Naive B cell (primary cell): ENCODE measurements around the gene BNIP5. TPM values are rescaled to one million over a fixed set of nuclear protein-coding genes. Genes with fewer than 3 reads are reported as not detected.

Experiments
- ATAC-seq, 2 donors: fragments of 150-1000 bp; cut with Tn5 transposase; 2 replicates each; pipeline ENCODE4 v1.10.0; 2021; ENCODE audit warnings: low read depth in 2 of 2, mild to moderate bottlenecking in 2 of 2, moderate library complexity in 2 of 2
- DNase-seq: peaks from one replicate; pipeline ENCODE4 v3.0.0; 2022
- H3K27ac Mint-ChIP-seq, 6 donors: one replicate each; pipeline ENCODE4 v1.8.0; 2020 to 2022; ENCODE audit warnings: mild to moderate bottlenecking in 6 of 6, mixed read lengths in 6 of 6, moderate library complexity in 5 of 6, inconsistent platforms in 2 of 6
- H3K27me3 Mint-ChIP-seq, 3 donors: one replicate each; pipeline ENCODE4 v1.8.0; 2021 to 2022; ENCODE audit warnings: mixed read lengths in 3 of 3, mild to moderate bottlenecking in 1 of 3
- H3K36me3 Mint-ChIP-seq, 2 donors: one replicate each; pipeline ENCODE4 v1.8.0; 2020 to 2022; ENCODE audit warnings: mixed read lengths in 2 of 2, inconsistent platforms in 1 of 2, mild to moderate bottlenecking in 1 of 2
- H3K4me1 Mint-ChIP-seq, 3 donors: one replicate each; pipeline ENCODE4 v1.8.0; 2020 to 2022; ENCODE audit warnings: mixed read lengths in 3 of 3, inconsistent platforms in 1 of 3, mild to moderate bottlenecking in 1 of 3, moderate library complexity in 1 of 3
- H3K4me3 Mint-ChIP-seq, 8 donors: one replicate each; pipeline ENCODE4 v1.8.0; 2020 to 2022; ENCODE audit warnings: mild to moderate bottlenecking in 8 of 8, mixed read lengths in 8 of 8, moderate library complexity in 8 of 8, inconsistent platforms in 2 of 8
- H3K9me3 Mint-ChIP-seq, 7 donors: one replicate each; pipeline ENCODE4 v1.8.0; 2020 to 2022; ENCODE audit warnings: mixed read lengths in 7 of 7, mild to moderate bottlenecking in 5 of 7, inconsistent platforms in 2 of 7, moderate library complexity in 1 of 7
- polyA plus RNA-seq, 6 donors: library from polyadenylated mRNA; unstranded; fragments of 300-500 nt; fragmentation: Illumina TruSeq; gene quantifications; one replicate each; pipeline ENCODE4 v1.2.3, GENCODE V29; 2021; ENCODE audit warnings: low read depth in 6 of 6

The BNIP5 gene
- polyA plus RNA-seq, 6 donors from 2014 or later: not detected

- Mint-ChIP-seq H3K27ac (peak overlapping the region in 2 of 6 donors; percentile 51 to 95), H3K36me3 (no peaks in the 10 kb centered on the region), H3K9me3 (no peaks in the 10 kb centered on the region), H3K4me1 (peaks cover 17 to 48% (median 33%) of the 10 kb centered on the region in 3 donors), H3K4me3 (no peak overlapping the region), H3K27me3 (peaks cover 17 to 29% (median 17%) of the 10 kb centered on the region in 3 donors)
- no peak for ATAC-seq
- no peak for DNase-seq
Observed at GRCh38 chr6:36334832-36335459, 1.7 kb downstream of the BNIP5 start.

- peaks cover 17 to 29% (median 17%) of the 10 kb centered on the region in 3 donors for H3K27me3 Mint-ChIP-seq
- H3K9me3 Mint-ChIP-seq: no peaks in the 10 kb centered on the region
- H3K27ac Mint-ChIP-seq: peak overlapping the region in 3 of 6 donors; percentile 51 to 95 (median 51)
- H3K4me3 Mint-ChIP-seq: peak overlapping the region in 1 of 8 donors; percentile 58
- no peaks in the 10 kb centered on the region for H3K36me3 Mint-ChIP-seq
- ATAC-seq: no peak
- peaks cover 17 to 40% (median 33%) of the 10 kb centered on the region in 3 donors for H3K4me1 Mint-ChIP-seq
- no peak for DNase-seq
Observed at GRCh38 chr6:36333931-36334725, 2.6 kb downstream of the BNIP5 start.

- Mint-ChIP-seq H3K9me3 (no peaks in the 10 kb centered on the region), H3K36me3 (no peaks in the 10 kb centered on the region), H3K4me1 (peaks cover 17 to 38% (median 33%) of the 10 kb centered on the region in 3 donors), H3K27ac (peak overlapping the region in 2 of 6 donors; percentile 22 to 74), H3K27me3 (peaks cover 17 to 29% (median 17%) of the 10 kb centered on the region in 3 donors), H3K4me3 (no peak overlapping the region)
- ATAC-seq: no peak
- no peak for DNase-seq
Observed at GRCh38 chr6:36333171-36333895, 3.4 kb downstream of the BNIP5 start.

- no peak for DNase-seq
- Mint-ChIP-seq H3K4me3 (no peak overlapping the region), H3K36me3 (no peaks in the 10 kb centered on the region), H3K27me3 (peaks cover 13 to 29% (median 17%) of the 10 kb centered on the region in 3 donors), H3K27ac (no peak overlapping the region), H3K9me3 (no peaks in the 10 kb centered on the region), H3K4me1 (peaks cover 11 to 22% (median 18%) of the 10 kb centered on the region in 3 donors)
- no peak for ATAC-seq
Observed at GRCh38 chr6:36331381-36331780, 5.3 kb downstream of the BNIP5 start.

GRCh38 chr6:36330366-36330765 lies 6.3 kb downstream of the BNIP5 start:
- no peak for ATAC-seq
- H3K27ac Mint-ChIP-seq: no peak overlapping the region
- peaks cover 6 to 28% (median 15%) of the 10 kb centered on the region in 3 donors for H3K27me3 Mint-ChIP-seq
- DNase-seq: no peak
- no peaks in the 10 kb centered on the region for H3K9me3 Mint-ChIP-seq
- H3K36me3 Mint-ChIP-seq: no peaks in the 10 kb centered on the region
- H3K4me3 Mint-ChIP-seq: no peak overlapping the region
- peaks cover 11 to 14% (median 13%) of the 10 kb centered on the region in 3 donors for H3K4me1 Mint-ChIP-seq

- ATAC-seq: no peak
- H3K9me3 Mint-ChIP-seq: no peaks in the 10 kb centered on the region
- peaks cover 6 to 23% (median 10%) of the 10 kb centered on the region in 3 donors for H3K27me3 Mint-ChIP-seq
- no peak overlapping the region for H3K4me3 Mint-ChIP-seq
- peaks cover 7 to 9% (median 8%) of the 10 kb centered on the region in 3 donors for H3K4me1 Mint-ChIP-seq
- no peaks in the 10 kb centered on the region for H3K36me3 Mint-ChIP-seq
- DNase-seq: no peak
- no peak overlapping the region for H3K27ac Mint-ChIP-seq
Observed at GRCh38 chr6:36329798-36330291, 6.8 kb downstream of the BNIP5 start.

- no peak for ATAC-seq
- no peak for DNase-seq
- peak overlapping the region in 1 of 6 donors; percentile 57 for H3K27ac Mint-ChIP-seq
Observed at GRCh38 chr6:36328600-36328999, 8.1 kb downstream of the BNIP5 start.

GRCh38 chr6:36327919-36328236 lies 8.8 kb downstream of the BNIP5 start:
- Mint-ChIP-seq H3K27me3 (peaks cover 0 to 8% (median 6%) of the 10 kb centered on the region in 3 donors), H3K36me3 (no peaks in the 10 kb centered on the region), H3K27ac (no peak overlapping the region), H3K9me3 (no peaks in the 10 kb centered on the region), H3K4me1 (peaks cover 0 to 2% (median 0%) of the 10 kb centered on the region in 3 donors), H3K4me3 (no peak overlapping the region)
- DNase-seq (no peak), ATAC-seq (no peak)

More at GRCh38 chr6:36328600-36328999, 8.1 kb downstream of the BNIP5 start:
- Mint-ChIP-seq H3K36me3 (no peaks in the 10 kb centered on the region), H3K4me1 (peaks cover 0 to 2% (median 0%) of the 10 kb centered on the region in 3 donors), H3K9me3 (no peaks in the 10 kb centered on the region), H3K4me3 (no peak overlapping the region), H3K27me3 (peaks cover 0 to 12% (median 6%) of the 10 kb centered on the region in 3 donors)

- no peak for DNase-seq
- Mint-ChIP-seq H3K4me1 (peaks cover 0 to 2% (median 0%) of the 10 kb centered on the region in 3 donors), H3K9me3 (no peaks in the 10 kb centered on the region), H3K27ac (peak overlapping the region in 2 of 6 donors; percentile 66 to 89), H3K4me3 (no peak overlapping the region), H3K27me3 (peaks cover 0 to 5% (median 3%) of the 10 kb centered on the region in 3 donors), H3K36me3 (no peaks in the 10 kb centered on the region)
- no peak for ATAC-seq
Observed at GRCh38 chr6:36327226-36327918, 9.3 kb downstream of the BNIP5 start.

- ATAC-seq (no peak), DNase-seq (no peak)
- peaks cover 0 to 2% (median 0%) of the 10 kb centered on the region in 3 donors for H3K4me1 Mint-ChIP-seq
- H3K36me3 Mint-ChIP-seq: no peaks in the 10 kb centered on the region
- H3K4me3 Mint-ChIP-seq: no peak overlapping the region
- peak overlapping the region in 1 of 6 donors; percentile 66 for H3K27ac Mint-ChIP-seq
- no peaks in the 10 kb centered on the region for H3K27me3 Mint-ChIP-seq
- H3K9me3 Mint-ChIP-seq: no peaks in the 10 kb centered on the region
Observed at GRCh38 chr6:36326356-36326995, 10.2 kb downstream of the BNIP5 start.

GRCh38 chr6:36324715-36325114 lies 12.0 kb downstream of the BNIP5 start:
- Mint-ChIP-seq H3K9me3 (no peaks in the 10 kb centered on the region), H3K36me3 (no peaks in the 10 kb centered on the region), H3K27ac (peak overlapping the region in 1 of 6 donors; percentile 43), H3K27me3 (no peaks in the 10 kb centered on the region), H3K4me3 (no peak overlapping the region), H3K4me1 (peaks cover 0 to 2% (median 0%) of the 10 kb centered on the region in 3 donors)
- DNase-seq (no peak), ATAC-seq (no peak)

GRCh38 chr6:36324191-36324590 lies 12.5 kb downstream of the BNIP5 start:
- Mint-ChIP-seq H3K36me3 (no peaks in the 10 kb centered on the region), H3K4me3 (peak overlapping the region in 1 of 8 donors; percentile 52), H3K27ac (no peak overlapping the region), H3K4me1 (peaks cover 0 to 2% (median 0%) of the 10 kb centered on the region in 3 donors), H3K9me3 (no peaks in the 10 kb centered on the region), H3K27me3 (no peaks in the 10 kb centered on the region)
- no peak for ATAC-seq
- DNase-seq: no peak
